Upper lobe of left lung (tissue), 6 donors: ENCODE results near the gene EVPL. TPM values are rescaled to one million over a fixed set of nuclear protein-coding genes. Genes with fewer than 3 reads are reported as not detected.
"Not testable (repeated sequence)": the region's sequence is repeated elsewhere in the genome, so short reads cannot be mapped to it uniquely, and the experiment has no call there.

Experiments used
- ATAC-seq, 2 donors: fragments of 200-7000 bp; cut with Tn5 transposase; one replicate each; pipeline ENCODE4 v1.9.1; 2022; ENCODE audit warnings: mild to moderate bottlenecking in 2 of 2, moderate library complexity in 2 of 2; ENCODE audit not compliant: low FRiP score in 2 of 2
- DNase-seq, 2 donors: peaks; one replicate each; pipeline ENCODE4 v3.0.0-alpha.2; 2019 to 2020
- H3K27ac ChIP-seq, 4 donors: fragments of 200-600 bp; sonication (generic); one replicate each; pipeline ENCODE4 v1.5.1; 2016 to 2019
- H3K27me3 ChIP-seq, 4 donors: fragments of 200-600 bp; sonication (generic); one replicate each; pipeline ENCODE4 v1.5.1; 2017 to 2019
- H3K36me3 ChIP-seq, 4 donors: fragments of 200-600 bp; sonication (generic); one replicate each; pipeline ENCODE4 v1.5.1; 2016 to 2019
- H3K4me1 ChIP-seq, 4 donors: fragments of 200-600 bp; sonication (generic); one replicate each; pipeline ENCODE4 v1.5.1; 2018 to 2019
- H3K4me3 ChIP-seq, 4 donors: fragments of 200-600 bp; sonication (generic); one replicate each; pipeline ENCODE4 v1.5.1; 2017 to 2019; ENCODE audit warnings: mild to moderate bottlenecking in 2 of 4, moderate library complexity in 1 of 4
- H3K9me3 ChIP-seq, 4 donors: fragments of 200-600 bp; sonication (generic); one replicate each; pipeline ENCODE4 v1.5.1; 2018 to 2019
- EP300 ChIP-seq, 4 donors: sonication (generic); formaldehyde crosslinking; IDR thresholded peaks; one replicate each; pipeline ENCODE4 v1.5.1; 2017; ENCODE audit warnings: antibody characterized with exemption in 4 of 4, control low read depth in 2 of 4
- POLR2A ChIP-seq, 4 donors: fragments of 450-650 bp; IDR thresholded peaks; one replicate each; pipeline ENCODE4 v1.5.1; 2016 to 2017; ENCODE audit warnings: antibody characterized with exemption in 4 of 4, mild to moderate bottlenecking in 2 of 4
- POLR2AphosphoS5 ChIP-seq, 2 donors: sonication (generic); formaldehyde crosslinking; IDR thresholded peaks; one replicate each; pipeline ENCODE4 v1.5.1; 2017; ENCODE audit warnings: antibody characterized with exemption in 2 of 2
- WGBS, 2 donors: methylation state at CpG; one replicate each; pipeline ENCODE4 v1.1.5; 2017 to 2018; 5-methylcytosine and 5-hydroxymethylcytosine counted together
- total RNA-seq, 6 donors: library from RNA; depleted of rRNA in 4 of 6; stranded (reverse); fragments of >200 nt in 4 of 6; gene quantifications; one replicate each; pipeline versions ENCODE4 v1.1.0 to v1.2.1, GENCODE V29; 2016 to 2021
- TF ChIP-seq, protein P1 (sequence below), 6 experiments: fragments of 450-650 bp in 4 of 6; fragments of 200-600 bp in 2 of 6; sonication (generic) in 2 of 6; IDR thresholded peaks; one replicate each; pipeline ENCODE4 v1.5.1; 2016 to 2019; ENCODE audit warnings: antibody characterized with exemption in 6 of 6
- donor health status: DM: no; HTN: no; CAD: no; lungs with moderate emphysema.
- donor health status: DM: no; HTN: yes; CAD: no; lungs with severe emphysema.

Gene EVPL
- total RNA-seq, 6 donors from 2014 or later: 47.5 to 142 (median 63.4) TPM

DNA sequence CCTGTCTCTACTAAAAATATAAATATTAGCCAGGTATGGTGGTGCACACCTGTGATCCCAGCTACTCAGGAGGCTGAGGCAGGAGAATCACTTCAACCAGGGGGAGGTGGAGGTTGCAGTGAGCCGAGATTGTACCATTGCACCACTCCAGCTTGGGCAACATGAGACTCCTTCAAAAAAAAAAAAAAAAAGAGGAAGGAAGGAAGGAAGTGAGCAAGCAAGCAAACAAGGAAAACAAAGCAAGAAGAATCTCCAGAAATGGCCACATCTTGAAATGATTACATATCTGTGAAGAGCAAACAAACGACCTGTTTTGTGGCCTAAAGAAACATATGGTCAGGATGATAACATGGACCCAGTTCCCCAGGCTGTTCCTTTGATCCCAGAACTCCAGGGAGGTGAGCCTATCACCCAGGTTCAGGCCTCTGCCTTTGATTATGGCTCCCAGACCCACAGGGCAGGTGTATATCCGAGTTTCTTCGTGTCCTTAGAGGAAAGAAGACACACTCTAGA is 57.0 kb downstream of the EVPL start:
- ATAC-seq: peak in 1 of 2 donors; percentile 32
- DNase-seq: peak in 1 of 2 donors; percentile 35
- no peak overlapping the region for H3K4me3 ChIP-seq
- no peaks in the 10 kb centered on the region for H3K27me3 ChIP-seq
- 33 to 53% methylated on average over 4 of the region's 4 CpGs for WGBS, 2 donors
- H3K9me3 ChIP-seq: no peaks in the 10 kb centered on the region
- peaks cover 0 to 18% (median 13%) of the 10 kb centered on the region in 4 donors for H3K4me1 ChIP-seq
- TF ChIP-seq POLR2AphosphoS5 (IDR thresholded peaks at IDR 0.05): no peak
- TF ChIP-seq, protein P1, sequence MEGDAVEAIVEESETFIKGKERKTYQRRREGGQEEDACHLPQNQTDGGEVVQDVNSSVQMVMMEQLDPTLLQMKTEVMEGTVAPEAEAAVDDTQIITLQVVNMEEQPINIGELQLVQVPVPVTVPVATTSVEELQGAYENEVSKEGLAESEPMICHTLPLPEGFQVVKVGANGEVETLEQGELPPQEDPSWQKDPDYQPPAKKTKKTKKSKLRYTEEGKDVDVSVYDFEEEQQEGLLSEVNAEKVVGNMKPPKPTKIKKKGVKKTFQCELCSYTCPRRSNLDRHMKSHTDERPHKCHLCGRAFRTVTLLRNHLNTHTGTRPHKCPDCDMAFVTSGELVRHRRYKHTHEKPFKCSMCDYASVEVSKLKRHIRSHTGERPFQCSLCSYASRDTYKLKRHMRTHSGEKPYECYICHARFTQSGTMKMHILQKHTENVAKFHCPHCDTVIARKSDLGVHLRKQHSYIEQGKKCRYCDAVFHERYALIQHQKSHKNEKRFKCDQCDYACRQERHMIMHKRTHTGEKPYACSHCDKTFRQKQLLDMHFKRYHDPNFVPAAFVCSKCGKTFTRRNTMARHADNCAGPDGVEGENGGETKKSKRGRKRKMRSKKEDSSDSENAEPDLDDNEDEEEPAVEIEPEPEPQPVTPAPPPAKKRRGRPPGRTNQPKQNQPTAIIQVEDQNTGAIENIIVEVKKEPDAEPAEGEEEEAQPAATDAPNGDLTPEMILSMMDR (IDR thresholded peaks at IDR 0.05): no peak
- no peak for TF ChIP-seq POLR2A (IDR thresholded peaks at IDR 0.05)
- no peak for TF ChIP-seq EP300 (IDR thresholded peaks at IDR 0.05)
- peak overlapping the region; percentile 59 to 77 (median 70) for H3K27ac ChIP-seq
- H3K36me3 ChIP-seq: peaks cover 0 to 50% (median 0%) of the 10 kb centered on the region in 4 donors

DNA sequence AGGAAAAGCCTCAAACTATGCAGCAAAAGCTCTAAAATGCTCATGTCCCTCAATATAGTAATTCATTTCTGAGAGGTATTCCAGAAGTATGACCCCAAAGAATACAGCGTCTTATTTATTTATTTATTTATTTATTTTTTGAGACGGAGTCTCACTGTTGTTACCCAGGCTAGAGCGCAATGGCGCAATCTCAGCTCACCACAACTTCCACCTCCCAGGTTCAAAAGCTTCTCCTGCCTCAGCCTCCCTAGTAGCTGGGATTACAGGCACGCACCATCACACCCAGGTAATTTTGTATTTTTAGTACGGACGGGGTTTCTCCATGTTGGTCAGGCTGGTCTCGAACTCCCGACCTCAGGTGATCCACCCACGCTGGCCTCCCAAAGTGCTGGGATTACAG is 58.1 kb downstream of the EVPL start:
- ATAC-seq, H3K27me3 ChIP-seq, H3K9me3 ChIP-seq, H3K4me3 ChIP-seq: not testable (repeated sequence)
- 88 to 92% methylated on average over 10 of the region's 10 CpGs for WGBS, 2 donors
- Histone ChIP-seq H3K27ac (peak overlapping the region in 3 of 4 donors; percentile 35 to 76 (median 40)), H3K4me1 (peaks cover 0 to 17% (median 13%) of the 10 kb centered on the region in 4 donors), H3K36me3 (peaks cover 0 to 46% (median 0%) of the 10 kb centered on the region in 4 donors)
- DNase-seq: peak in 1 of 2 donors; percentile 46

DNA sequence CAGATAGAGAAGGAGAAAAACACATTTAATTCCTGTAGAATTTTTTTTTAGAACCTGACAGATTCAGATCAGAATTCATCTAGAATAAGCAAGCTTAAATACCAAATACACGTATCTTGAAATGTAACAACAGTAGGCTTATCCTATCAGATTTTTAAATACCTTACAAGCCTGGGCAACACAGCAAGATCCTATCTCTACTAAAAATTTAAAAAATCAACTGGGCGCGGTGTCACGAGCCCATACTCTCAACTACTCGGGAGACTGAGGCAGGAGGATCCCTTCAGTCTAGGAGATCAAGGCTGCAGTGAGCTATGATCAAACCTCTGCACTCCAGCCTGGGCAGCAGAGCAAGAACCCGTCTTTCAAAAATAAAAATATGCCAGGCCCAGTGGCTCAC is 61.6 kb downstream of the EVPL start:
- ATAC-seq: no peak
- WGBS, 2 donors: 96 to 97% methylated on average over 5 to 6 of the region's 6 CpGs
- DNase-seq: no peak
- Histone ChIP-seq H3K4me1 (peaks cover 0 to 15% (median 11%) of the 10 kb centered on the region in 4 donors), H3K4me3 (no peak overlapping the region), H3K27ac (no peak overlapping the region), H3K27me3 (no peaks in the 10 kb centered on the region), H3K36me3 (peaks cover 0 to 22% (median 0%) of the 10 kb centered on the region in 4 donors), H3K9me3 (no peaks in the 10 kb centered on the region)
- TF ChIP-seq, protein P1 (IDR thresholded peaks at IDR 0.05): no peak
- TF ChIP-seq POLR2AphosphoS5 (IDR thresholded peaks at IDR 0.05): no peak
- TF ChIP-seq EP300 (IDR thresholded peaks at IDR 0.05): no peak
- TF ChIP-seq POLR2A (IDR thresholded peaks at IDR 0.05): no peak

DNA sequence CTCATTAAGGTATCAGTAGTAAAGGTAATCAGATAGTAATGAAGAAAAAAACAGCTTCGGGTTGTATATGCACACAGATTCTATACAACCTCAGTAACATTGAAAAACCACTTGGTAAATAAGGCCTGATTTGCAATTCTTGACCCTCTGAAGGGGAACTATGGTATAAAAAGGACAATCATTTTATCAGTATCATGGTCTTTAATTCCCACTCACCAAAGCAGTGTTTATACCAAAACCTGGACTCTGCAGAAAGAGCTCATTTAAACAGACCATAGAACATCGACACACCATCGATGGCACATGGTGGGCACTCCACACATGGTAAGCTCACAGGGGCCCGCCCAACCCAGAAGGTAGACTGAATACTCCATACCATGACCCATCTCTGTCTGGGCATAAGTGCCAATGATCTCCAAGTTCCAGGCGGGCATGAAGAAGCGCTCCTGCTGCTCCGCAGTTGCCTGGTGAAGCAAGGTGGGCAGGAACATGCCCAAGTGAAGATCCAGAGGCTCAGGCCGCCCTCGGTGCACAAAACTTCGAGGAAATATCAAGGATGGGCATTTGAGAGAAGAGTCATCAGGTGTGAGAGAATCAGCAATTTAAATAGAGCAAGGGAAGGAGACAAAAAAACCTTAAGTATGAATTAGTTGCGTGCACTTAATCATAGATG is 67.1 kb downstream of the EVPL start:
- ATAC-seq (no peak), DNase-seq (no peak)
- Histone ChIP-seq H3K9me3 (no peaks in the 10 kb centered on the region), H3K27ac (no peak overlapping the region), H3K4me1 (peaks cover 0 to 5% (median 0%) of the 10 kb centered on the region in 4 donors), H3K4me3 (no peak overlapping the region), H3K36me3 (peaks cover 14 to 36% (median 21%) of the 10 kb centered on the region in 4 donors), H3K27me3 (no peaks in the 10 kb centered on the region)
- 94 to 95% methylated on average over 11 of the region's 11 CpGs for WGBS, 2 donors
- TF ChIP-seq POLR2A (IDR thresholded peaks at IDR 0.05) (no peak), EP300 (IDR thresholded peaks at IDR 0.05) (no peak), POLR2AphosphoS5 (IDR thresholded peaks at IDR 0.05) (no peak)
- TF ChIP-seq, protein P1 (IDR thresholded peaks at IDR 0.05): no peak

DNA sequence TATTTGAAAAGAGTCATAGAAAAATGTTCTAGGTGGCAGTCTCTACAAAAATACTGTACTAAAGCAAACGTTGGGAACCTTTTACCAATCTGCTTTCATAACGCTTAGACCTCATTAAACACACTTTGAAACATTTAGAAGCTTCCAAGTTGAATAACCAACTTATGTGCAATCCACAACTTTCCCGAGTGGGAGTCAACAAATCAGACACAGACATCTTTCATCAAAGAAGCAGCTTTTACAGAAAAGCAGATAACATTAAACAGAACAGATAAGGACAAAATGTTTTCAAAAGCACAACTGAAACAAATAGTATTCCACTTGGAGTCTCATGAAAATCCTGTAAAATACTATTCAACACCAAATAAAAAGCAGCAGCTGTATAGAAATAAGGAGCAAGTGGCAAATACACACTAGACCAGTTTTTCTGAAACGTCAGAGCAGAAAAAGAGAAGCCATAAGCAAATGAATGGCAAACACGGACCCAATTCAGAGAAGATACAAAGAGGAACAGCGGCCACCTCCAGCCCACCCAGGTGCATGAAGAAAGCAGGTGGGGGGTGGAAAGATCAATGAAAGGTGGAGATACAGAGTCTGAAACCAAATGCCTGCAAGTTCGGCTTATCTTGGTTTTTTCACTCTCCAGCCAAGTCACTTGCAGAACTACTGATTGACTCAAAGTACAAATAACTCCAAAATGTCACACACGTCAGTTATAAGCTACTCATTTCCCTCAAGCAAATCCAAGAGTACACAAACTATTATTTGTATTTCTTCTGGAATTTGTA is 67.9 kb downstream of the EVPL start:
- Histone ChIP-seq H3K27me3 (no peaks in the 10 kb centered on the region), H3K4me1 (peaks cover 0 to 5% (median 0%) of the 10 kb centered on the region in 4 donors), H3K4me3 (no peak overlapping the region), H3K27ac (no peak overlapping the region), H3K9me3 (no peaks in the 10 kb centered on the region), H3K36me3 (peaks cover 18 to 42% (median 27%) of the 10 kb centered on the region in 4 donors)
- 68 to 69% methylated on average over 8 of the region's 8 CpGs for WGBS, 2 donors
- DNase-seq (no peak), ATAC-seq (no peak)
- TF ChIP-seq POLR2AphosphoS5 (IDR thresholded peaks at IDR 0.05): no peak

Other genes starting within 250 kb of the EVPL start
- gene UNK, start 242.5 kb downstream of the EVPL start, total RNA-seq: 10 to 100 TPM; 22.4 to 97.4 (median 31.4) TPM
- 100 to 1,000 TPM in 4 of 6 donors, 10 to 100 TPM in 2; 38.0 to 243 (median 123) TPM for gene UNC13D, start 182.9 kb downstream of the EVPL start, total RNA-seq
- gene WBP2, start 172.0 kb downstream of the EVPL start, total RNA-seq: 100 to 1,000 TPM in 2 of 6 donors, 10 to 100 TPM in 4; 70.1 to 183 (median 87.8) TPM
- 10 to 100 TPM; 20.1 to 55.6 (median 33.3) TPM for gene TRIM47, start 148.7 kb downstream of the EVPL start, total RNA-seq
- gene TRIM65, start 130.4 kb downstream of the EVPL start, total RNA-seq: 10 to 100 TPM; 23.4 to 35.1 (median 28.2) TPM
- 100 to 1,000 TPM in 1 of 6 donors, 10 to 100 TPM in 5; 35.4 to 115 (median 77.0) TPM for gene MRPL38, start 122.4 kb downstream of the EVPL start, total RNA-seq
- 10 to 100 TPM in 4 of 6 donors, 1 to 10 TPM in 2; 9.3 to 66.0 (median 14.3) TPM for gene FBF1, start 86.3 kb downstream of the EVPL start, total RNA-seq
- 10 to 100 TPM; 33.2 to 84.2 (median 57.4) TPM for gene ACOX1, start 48.1 kb downstream of the EVPL start, total RNA-seq
- 10 to 100 TPM in 5 of 6 donors, not detected in 1; 13.6 to 29.3 (median 17.0) TPM for gene TEN1, start 48.1 kb downstream of the EVPL start, total RNA-seq
- gene CDK3, start 26.5 kb downstream of the EVPL start, total RNA-seq: 10 to 100 TPM in 1 of 6 donors, 1 to 10 TPM in 5; 3.0 to 15.7 (median 7.0) TPM
- gene SRP68, start 45.2 kb upstream of the EVPL start, total RNA-seq: 10 to 100 TPM; 41.8 to 68.2 (median 56.1) TPM
- gene GALR2, start 47.5 kb upstream of the EVPL start, total RNA-seq: under 1 TPM in 1 of 6 donors, not detected in 5; 0.61 TPM
- gene ZACN, start 51.9 kb upstream of the EVPL start, total RNA-seq: not detected
- 100 to 1,000 TPM in 3 of 6 donors, 10 to 100 TPM in 3; 69.4 to 233 (median 103) TPM for gene EXOC7, start 76.5 kb upstream of the EVPL start, total RNA-seq
- 10 to 100 TPM in 5 of 6 donors, 1 to 10 TPM in 1; 3.3 to 86.6 (median 32.2) TPM for gene FOXJ1, start 113.9 kb upstream of the EVPL start, total RNA-seq
- gene RNF157, start 213.2 kb upstream of the EVPL start, total RNA-seq: 10 to 100 TPM in 1 of 6 donors, 1 to 10 TPM in 5; 1.1 to 14.7 (median 2.5) TPM
- 10 to 100 TPM in 5 of 6 donors, 1 to 10 TPM in 1; 8.4 to 74.9 (median 26.8) TPM for gene UBALD2, start 238.0 kb upstream of the EVPL start, total RNA-seq